PC-9 (cell line): ENCODE data around the gene RRAGC. TPM values are rescaled to one million over a fixed set of nuclear protein-coding genes. Genes with fewer than 3 reads are reported as not detected.

Source experiments
- BruUV-seq: library from RNA; stranded (reverse); fragments of 400-500 nt; replicated peaks from 2 replicates; lab custom pipeline; 2021; lab: Mats Ljungman, UMichigan
- CTCF ChIA-PET: fragments of 300-600 bp; sonication (Branson Sonifier 250); formaldehyde crosslinking; loops from one replicate; lab custom pipeline; 2022; ENCODE audit warnings: antibody characterized with exemption; lab: Charles Lee
- POLR2A ChIA-PET: fragments of 300-600 bp; sonication (Branson Sonifier 250); formaldehyde crosslinking; loops from one replicate; lab custom pipeline; 2022; ENCODE audit warnings: antibody characterized with exemption; ENCODE audit not compliant: unreplicated experiment; lab: Charles Lee
- DNase-seq, 2 experiments: peaks; one replicate each; pipeline versions ENCODE4 v3.0.0 to v3.0.0-alpha.2; 2015 to 2022; ENCODE audit warnings: mixed read lengths in 1 of 2
- H2AFZ ChIP-seq: fragments of 200-600 bp; sonication (generic); 2 replicates; pipeline ENCODE4 v1.8.1; 2017; ENCODE audit warnings: antibody characterized with exemption
- H3F3A ChIP-seq: fragments of 200-600 bp; sonication (generic); 2 replicates; pipeline ENCODE4 v1.8.1; 2017; ENCODE audit warnings: antibody characterized with exemption, mild to moderate bottlenecking, low read depth; ENCODE audit not compliant: insufficient read depth
- H3K27ac ChIP-seq: fragments of 200-600 bp; sonication (generic); 2 replicates; pipeline ENCODE4 v1.6.1; 2016; ENCODE audit warnings: mixed run types
- H3K27me3 ChIP-seq: fragments of 200-600 bp; sonication (generic); 2 replicates; pipeline ENCODE4 v1.6.1; 2016; ENCODE audit warnings: low read depth, mixed run types; ENCODE audit not compliant: insufficient read depth
- H3K36me3 ChIP-seq: fragments of 200-600 bp; sonication (generic); 2 replicates; pipeline ENCODE4 v1.6.1; 2016; ENCODE audit warnings: low read depth, mixed run types
- H3K4me1 ChIP-seq: fragments of 200-600 bp; sonication (generic); replicated peaks from 2 replicates; pipeline ENCODE4 v1.6.1; 2016; ENCODE audit warnings: mixed run types; ENCODE audit not compliant: insufficient read depth
- H3K4me2 ChIP-seq: fragments of 200-600 bp; sonication (generic); 2 replicates; pipeline ENCODE4 v1.6.1; 2017; ENCODE audit warnings: mixed run types
- H3K4me3 ChIP-seq: fragments of 200-600 bp; sonication (generic); 2 replicates; pipeline ENCODE4 v1.6.1; 2016; ENCODE audit warnings: mixed run types
- H3K79me2 ChIP-seq: fragments of 200-600 bp; sonication (generic); 2 replicates; pipeline ENCODE4 v1.6.1; 2017; ENCODE audit warnings: low read depth, mixed run types
- H3K9me2 ChIP-seq: fragments of 200-600 bp; sonication (generic); 2 replicates; pipeline ENCODE4 v1.8.1; 2017; ENCODE audit warnings: mild to moderate bottlenecking; ENCODE audit not compliant: insufficient read depth
- H3K9me3 ChIP-seq: fragments of 200-600 bp; sonication (generic); 2 replicates; pipeline ENCODE4 v1.8.1; 2016; ENCODE audit warnings: low read depth; ENCODE audit not compliant: insufficient read depth
- H4K20me1 ChIP-seq: fragments of 200-600 bp; sonication (generic); 2 replicates; pipeline ENCODE4 v1.8.1; 2017; ENCODE audit not compliant: insufficient read depth
- EZH2 ChIP-seq: fragments of 200-600 bp; sonication (generic); IDR thresholded peaks from 2 replicates; pipeline ENCODE4 v1.8.0; 2017; ENCODE audit warnings: antibody characterized with exemption, low read depth
- intact Hi-C: fragments of 100-400 bp; cut with micrococcal nuclease; formaldehyde crosslinking; loops from one replicate; pipeline ENCODE4 v1.10.0; 2022; ENCODE audit not compliant: unreplicated experiment
- total RNA-seq: library from RNA; stranded (reverse); gene quantifications from 2 replicates; pipeline ENCODE4 v1.2.3, GENCODE V29; 2021
- TF ChIP-seq, protein P1 (sequence below): fragments of 200-600 bp; sonication (generic); conservative IDR thresholded peaks from 2 replicates; pipeline ENCODE4 v1.6.1; 2017; ENCODE audit warnings: mixed run types, antibody characterized with exemption, mild to moderate bottlenecking, moderate library complexity

Gene RRAGC
- total RNA-seq, 1 experiment from 2014 or later = 33.0 TPM

- Histone ChIP-seq H3K4me1 (no peaks in the 10 kb centered on the region), H3K9me3 (no peaks in the 10 kb centered on the region), H3K36me3 (0 out of 2 replicates have a peak, but pooled peaks cover 6% of the 10 kb centered on the region), H2AFZ (no peak overlapping the region), H3K27ac (no peak overlapping the region), H4K20me1 (peaks cover 3% of the 10 kb centered on the region; the same call in 1 of the 2 replicates), H3F3A (0 out of 2 replicates have a peak, but pooled peaks cover 3% of the 10 kb centered on the region), H3K9me2 (no peaks in the 10 kb centered on the region), H3K4me3 (no peak overlapping the region), H3K79me2 (no peaks in the 10 kb centered on the region), H3K27me3 (peaks cover 32% of the 10 kb centered on the region), H3K4me2 (no peak overlapping the region)
- TSS peak; percentile 7 for BruUV-seq
- DNase-seq = no peak
- CTCF ChIA-PET = interaction anchor here (0.6 to 1.2 kb wide), 3 partner anchors 260 to 794 kb away, joined by 3 to 7 read pairs (median 3); no protein-coding TSS in a partner anchor
- POLR2A ChIA-PET = no interaction called here
- TF ChIP-seq, protein P1, sequence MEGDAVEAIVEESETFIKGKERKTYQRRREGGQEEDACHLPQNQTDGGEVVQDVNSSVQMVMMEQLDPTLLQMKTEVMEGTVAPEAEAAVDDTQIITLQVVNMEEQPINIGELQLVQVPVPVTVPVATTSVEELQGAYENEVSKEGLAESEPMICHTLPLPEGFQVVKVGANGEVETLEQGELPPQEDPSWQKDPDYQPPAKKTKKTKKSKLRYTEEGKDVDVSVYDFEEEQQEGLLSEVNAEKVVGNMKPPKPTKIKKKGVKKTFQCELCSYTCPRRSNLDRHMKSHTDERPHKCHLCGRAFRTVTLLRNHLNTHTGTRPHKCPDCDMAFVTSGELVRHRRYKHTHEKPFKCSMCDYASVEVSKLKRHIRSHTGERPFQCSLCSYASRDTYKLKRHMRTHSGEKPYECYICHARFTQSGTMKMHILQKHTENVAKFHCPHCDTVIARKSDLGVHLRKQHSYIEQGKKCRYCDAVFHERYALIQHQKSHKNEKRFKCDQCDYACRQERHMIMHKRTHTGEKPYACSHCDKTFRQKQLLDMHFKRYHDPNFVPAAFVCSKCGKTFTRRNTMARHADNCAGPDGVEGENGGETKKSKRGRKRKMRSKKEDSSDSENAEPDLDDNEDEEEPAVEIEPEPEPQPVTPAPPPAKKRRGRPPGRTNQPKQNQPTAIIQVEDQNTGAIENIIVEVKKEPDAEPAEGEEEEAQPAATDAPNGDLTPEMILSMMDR = no peak
- no peak for TF ChIP-seq EZH2
- intact Hi-C loops = no loop called here
Measured at GRCh38 chr1:38834221-38834782, 25.3 kb downstream of the RRAGC start.

- DNase-seq = no peak
- H3K27me3 ChIP-seq = peaks cover 44% of the 10 kb centered on the region
- TF ChIP-seq, protein P1 = no peak
- TF ChIP-seq EZH2 = no peak
- H3K9me3 ChIP-seq = no peaks in the 10 kb centered on the region
- 0 out of 2 replicates have a peak, but pooled peaks cover 3% of the 10 kb centered on the region for H3F3A ChIP-seq
- ChIA-PET POLR2A (no interaction called here), CTCF (interaction anchor here (0.6 kb wide), 1 partner anchor 810 kb away, joined by 3 read pairs; no protein-coding TSS in a partner anchor)
- no peaks in the 10 kb centered on the region for H3K36me3 ChIP-seq
- no peak overlapping the region for H2AFZ ChIP-seq
- BruUV-seq = no TSS peak
- intact Hi-C loops = no loop called here
- no peak overlapping the region for H3K27ac ChIP-seq
- no peaks in the 10 kb centered on the region for H3K79me2 ChIP-seq
- no peaks in the 10 kb centered on the region for H4K20me1 ChIP-seq
- no peaks in the 10 kb centered on the region for H3K9me2 ChIP-seq
- no peaks in the 10 kb centered on the region for H3K4me1 ChIP-seq
- no peak overlapping the region for H3K4me3 ChIP-seq
- no peak overlapping the region for H3K4me2 ChIP-seq
Measured at GRCh38 chr1:38833146-38833545, 26.4 kb downstream of the RRAGC start.

DNA sequence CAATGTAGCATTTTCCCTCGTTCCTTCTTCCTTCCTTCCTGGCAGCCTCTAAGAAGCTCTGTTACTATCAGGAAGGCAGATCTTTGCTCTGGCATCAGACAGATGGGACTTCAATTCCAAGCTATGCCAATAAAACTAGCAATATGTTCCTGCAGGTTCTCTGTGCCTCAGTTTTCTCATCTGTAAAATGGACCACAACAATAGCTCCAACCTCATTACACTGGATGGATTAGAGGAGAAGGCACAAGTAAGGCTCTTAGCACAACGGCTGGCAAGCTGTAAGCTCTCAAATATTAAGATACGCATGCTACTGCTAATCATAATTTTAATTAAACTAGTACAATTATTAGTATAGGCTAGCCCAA is 27.2 kb downstream of the RRAGC start:
- Histone ChIP-seq H3F3A (0 out of 2 replicates have a peak, but pooled peaks cover 3% of the 10 kb centered on the region), H3K9me2 (no peaks in the 10 kb centered on the region), H3K9me3 (no peaks in the 10 kb centered on the region), H3K4me3 (no peak overlapping the region), H3K36me3 (no peaks in the 10 kb centered on the region), H4K20me1 (no peaks in the 10 kb centered on the region), H3K4me1 (no peaks in the 10 kb centered on the region), H3K4me2 (no peak overlapping the region), H3K27ac (no peak overlapping the region), H2AFZ (no peak overlapping the region), H3K79me2 (no peaks in the 10 kb centered on the region), H3K27me3 (peaks cover 52% of the 10 kb centered on the region)
- BruUV-seq = no TSS peak
- intact Hi-C loops = no loop called here
- CTCF ChIA-PET = interaction anchor here (0.6 kb wide), 1 partner anchor 855 kb away, joined by 11 read pairs; no protein-coding TSS in a partner anchor
- no peak for TF ChIP-seq EZH2
- TF ChIP-seq, protein P1 = no peak
- DNase-seq = no peak
- POLR2A ChIA-PET = no interaction called here
